Measurements from ENCODE around the gene HIPK3.
"Not testable (repeated sequence)": the region's sequence is repeated elsewhere in the genome, so short reads cannot be mapped to it uniquely, and the experiment has no call there.

Gene HIPK3

GRCh38 chr11:33294797-33295196 is 37.6 kb downstream of the HIPK3 start:
- Histone ChIP-seq H3K9ac (ENCODE audit: low read depth, low read length) (no peak overlapping the region), H3K4me1 (ENCODE audit: insufficient read depth, low read length) (no peaks in the 10 kb centered on the region), H3K4me3 (ENCODE audit: low read depth in 1 of 2, low read length in 2 of 2) (no peak overlapping the region), H3K4me2 (ENCODE audit: insufficient read depth, low read length) (no peak overlapping the region), H3K79me2 (ENCODE audit: insufficient read depth, low read length) (peaks cover 87% of the 10 kb centered on the region), H3K9me3 (ENCODE audit: insufficient read depth, low read length, severe bottlenecking) (no peaks in the 10 kb centered on the region), H4K20me1 (ENCODE audit: insufficient read depth, low read length) (no peaks in the 10 kb centered on the region; the same call in 1 of the 2 replicates), H2AFZ (ENCODE audit: low read depth, low read length) (no peak overlapping the region), H3K27ac (ENCODE audit: low read length) (no peak overlapping the region), H3K36me3 (ENCODE audit: insufficient read depth, low read length) (peaks cover 20% of the 10 kb centered on the region), H3K27me3 (ENCODE audit: insufficient read depth, low read length, poor library complexity) (no peaks in the 10 kb centered on the region)
- TF ChIP-seq EZH2 (IDR thresholded peaks at IDR 0.05; ENCODE audit: borderline replicate concordance, low read depth, low read length, severe bottlenecking) (no peak), CTCF (IDR thresholded peaks at IDR 0.05; ENCODE audit: borderline replicate concordance, extremely low read depth, low read length, poor library complexity, severe bottlenecking) (no peak)
- ATAC-seq (ENCODE audit: insufficient read depth, low read depth) = no peak
- no peak for DNase-seq

DNA sequence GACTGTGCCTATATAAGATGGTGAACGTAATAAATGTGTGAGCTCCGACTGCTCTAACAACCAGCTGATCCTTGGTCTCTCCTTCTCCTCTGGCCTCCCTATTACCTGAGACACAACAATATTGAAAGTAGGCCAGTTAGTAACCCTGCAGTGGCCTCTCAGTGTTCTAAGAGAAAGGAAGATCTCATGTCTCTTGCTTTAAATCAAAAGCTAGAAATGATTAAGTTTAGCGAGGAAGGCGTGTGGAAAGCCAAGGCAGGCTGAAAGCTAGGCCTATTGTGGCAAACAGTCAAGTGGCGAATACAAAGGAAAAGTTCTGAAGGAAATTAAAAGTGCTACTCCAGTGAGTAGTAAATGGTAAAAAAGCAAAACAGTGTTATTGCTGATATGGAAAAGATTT is 39.5 kb downstream of the HIPK3 start:
- H3K9me3 ChIP-seq (ENCODE audit: insufficient read depth, low read length, severe bottlenecking) = no peaks in the 10 kb centered on the region
- H3K4me1 ChIP-seq (ENCODE audit: insufficient read depth, low read length) = no peaks in the 10 kb centered on the region
- no peak for TF ChIP-seq CTCF (IDR thresholded peaks at IDR 0.05; ENCODE audit: borderline replicate concordance, extremely low read depth, low read length, poor library complexity, severe bottlenecking)
- TF ChIP-seq EZH2 (IDR thresholded peaks at IDR 0.05; ENCODE audit: borderline replicate concordance, low read depth, low read length, severe bottlenecking) = no peak
- H3K36me3 ChIP-seq (ENCODE audit: insufficient read depth, low read length) = peaks cover 19% of the 10 kb centered on the region
- no peak overlapping the region for H3K27ac ChIP-seq (ENCODE audit: low read length)
- no peak overlapping the region for H3K4me3 ChIP-seq (ENCODE audit: low read depth in 1 of 2, low read length in 2 of 2)
- H3K79me2 ChIP-seq (ENCODE audit: insufficient read depth, low read length) = peaks cover 84% of the 10 kb centered on the region
- H3K27me3 ChIP-seq (ENCODE audit: insufficient read depth, low read length, poor library complexity) = no peaks in the 10 kb centered on the region
- H3K9ac ChIP-seq (ENCODE audit: low read depth, low read length) = no peak overlapping the region
- H2AFZ ChIP-seq (ENCODE audit: low read depth, low read length) = no peak overlapping the region
- H3K4me2 ChIP-seq (ENCODE audit: insufficient read depth, low read length) = no peak overlapping the region
- H4K20me1 ChIP-seq (ENCODE audit: insufficient read depth, low read length) = no peaks in the 10 kb centered on the region; the same call in 1 of the 2 replicates
- DNase-seq = no peak
- ATAC-seq (ENCODE audit: insufficient read depth, low read depth) = no peak

- Histone ChIP-seq H4K20me1 (ENCODE audit: insufficient read depth, low read length) (peaks cover 5% of the 10 kb centered on the region; the same call in 1 of the 2 replicates), H3K27ac (ENCODE audit: low read length) (no peak overlapping the region), H3K36me3 (ENCODE audit: insufficient read depth, low read length) (no peaks in the 10 kb centered on the region), H3K4me3 (ENCODE audit: low read depth in 1 of 2, low read length in 2 of 2) (no peak overlapping the region), H3K9ac (ENCODE audit: low read depth, low read length) (no peak overlapping the region), H3K4me1 (ENCODE audit: insufficient read depth, low read length) (no peaks in the 10 kb centered on the region), H3K27me3 (ENCODE audit: insufficient read depth, low read length, poor library complexity) (no peaks in the 10 kb centered on the region), H2AFZ (ENCODE audit: low read depth, low read length) (no peak overlapping the region), H3K79me2 (ENCODE audit: insufficient read depth, low read length) (peaks cover 84% of the 10 kb centered on the region), H3K9me3 (ENCODE audit: insufficient read depth, low read length, severe bottlenecking) (no peaks in the 10 kb centered on the region), H3K4me2 (ENCODE audit: insufficient read depth, low read length) (no peak overlapping the region)
- ATAC-seq (ENCODE audit: insufficient read depth, low read depth) = no peak
- TF ChIP-seq EZH2 (IDR thresholded peaks at IDR 0.05; ENCODE audit: borderline replicate concordance, low read depth, low read length, severe bottlenecking) = no peak
- TF ChIP-seq CTCF (IDR thresholded peaks at IDR 0.05; ENCODE audit: borderline replicate concordance, extremely low read depth, low read length, poor library complexity, severe bottlenecking) = no peak
- DNase-seq = no peak
Measured at GRCh38 chr11:33303541-33303940, 46.4 kb downstream of the HIPK3 start.

GRCh38 chr11:33306821-33307220 is 49.6 kb downstream of the HIPK3 start:
- not testable (repeated sequence) for ATAC-seq (ENCODE audit: insufficient read depth, low read depth)

More at GRCh38 chr11:33306821-33307220, 49.6 kb downstream of the HIPK3 start:
- H3K4me3 ChIP-seq (ENCODE audit: low read depth in 1 of 2, low read length in 2 of 2); H3K4me2 ChIP-seq (ENCODE audit: insufficient read depth, low read length); DNase-seq; H3K27ac ChIP-seq (ENCODE audit: low read length); H3K9ac ChIP-seq (ENCODE audit: low read depth, low read length); H3K9me3 ChIP-seq (ENCODE audit: insufficient read depth, low read length, severe bottlenecking); H3K4me1 ChIP-seq (ENCODE audit: insufficient read depth, low read length); H2AFZ ChIP-seq (ENCODE audit: low read depth, low read length); H3K36me3 ChIP-seq (ENCODE audit: insufficient read depth, low read length); H3K27me3 ChIP-seq (ENCODE audit: insufficient read depth, low read length, poor library complexity): not testable (repeated sequence)
- peaks cover 86% of the 10 kb centered on the region for H3K79me2 ChIP-seq (ENCODE audit: insufficient read depth, low read length)
- peaks cover 24% of the 10 kb centered on the region for H4K20me1 ChIP-seq (ENCODE audit: insufficient read depth, low read length)
